Sigmoid colon (tissue), 4 donors: ENCODE measurements around the gene WWC2.

Source experiments
- EP300 ChIP-seq, 4 donors: sonication (generic); formaldehyde crosslinking; IDR thresholded peaks; one replicate each; pipeline ENCODE4 v1.6.1; 2017; ENCODE audit warnings: antibody characterized with exemption in 4 of 4
- POLR2A ChIP-seq, 2 donors: fragments of 450-650 bp; IDR thresholded peaks; one replicate each; pipeline ENCODE4 v1.6.1; 2016; ENCODE audit warnings: antibody characterized with exemption in 2 of 2, mild to moderate bottlenecking in 2 of 2, moderate library complexity in 2 of 2
- TF ChIP-seq, protein P1 (sequence below), 4 experiments: fragments of 450-650 bp in 3 of 4; fragments of 200-600 bp in 1 of 4; IDR thresholded peaks; one replicate each; pipeline ENCODE4 v1.5.1; 2016 to 2019; ENCODE audit warnings: antibody characterized with exemption in 4 of 4, mild to moderate bottlenecking in 3 of 4, moderate library complexity in 2 of 4

DNA sequence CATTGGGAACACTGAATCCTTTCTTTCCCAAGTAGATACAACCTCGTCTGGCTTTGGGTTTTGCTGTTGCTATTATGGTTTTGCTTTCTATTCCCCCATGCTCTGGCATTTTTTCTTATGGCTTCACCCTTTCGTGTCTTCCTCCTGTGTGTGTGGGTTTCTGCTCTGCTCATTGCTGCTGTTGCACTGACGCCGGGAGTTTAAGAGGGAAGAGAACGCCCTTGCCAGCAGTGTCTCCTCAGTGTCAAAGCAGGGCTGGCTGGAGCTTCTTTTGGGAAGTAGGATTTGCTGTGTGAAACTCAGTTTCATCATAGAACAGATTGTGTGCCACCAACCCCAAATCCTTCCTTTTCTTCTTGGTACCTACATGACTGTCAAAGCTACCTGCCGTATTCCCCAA lies 157.3 kb downstream of the WWC2 start:
- TF ChIP-seq, protein P1, sequence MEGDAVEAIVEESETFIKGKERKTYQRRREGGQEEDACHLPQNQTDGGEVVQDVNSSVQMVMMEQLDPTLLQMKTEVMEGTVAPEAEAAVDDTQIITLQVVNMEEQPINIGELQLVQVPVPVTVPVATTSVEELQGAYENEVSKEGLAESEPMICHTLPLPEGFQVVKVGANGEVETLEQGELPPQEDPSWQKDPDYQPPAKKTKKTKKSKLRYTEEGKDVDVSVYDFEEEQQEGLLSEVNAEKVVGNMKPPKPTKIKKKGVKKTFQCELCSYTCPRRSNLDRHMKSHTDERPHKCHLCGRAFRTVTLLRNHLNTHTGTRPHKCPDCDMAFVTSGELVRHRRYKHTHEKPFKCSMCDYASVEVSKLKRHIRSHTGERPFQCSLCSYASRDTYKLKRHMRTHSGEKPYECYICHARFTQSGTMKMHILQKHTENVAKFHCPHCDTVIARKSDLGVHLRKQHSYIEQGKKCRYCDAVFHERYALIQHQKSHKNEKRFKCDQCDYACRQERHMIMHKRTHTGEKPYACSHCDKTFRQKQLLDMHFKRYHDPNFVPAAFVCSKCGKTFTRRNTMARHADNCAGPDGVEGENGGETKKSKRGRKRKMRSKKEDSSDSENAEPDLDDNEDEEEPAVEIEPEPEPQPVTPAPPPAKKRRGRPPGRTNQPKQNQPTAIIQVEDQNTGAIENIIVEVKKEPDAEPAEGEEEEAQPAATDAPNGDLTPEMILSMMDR (IDR thresholded peaks at IDR 0.05): no peak
- TF ChIP-seq EP300 (IDR thresholded peaks at IDR 0.05) (no peak), POLR2A (IDR thresholded peaks at IDR 0.05) (no peak)
